ENCODE measurements around the gene AAGAB.

GRCh38 chr15:67228286-67228685, 26.2 kb downstream of the AAGAB start:
- TF ChIP-seq EP300 (IDR thresholded peaks at IDR 0.05) (no peak), CTCF (IDR thresholded peaks at IDR 0.05) (no peak), POLR2A (IDR thresholded peaks at IDR 0.05) (no peak)
